T-helper 1 cell treated with Interleukin-12 subunit alpha and Interleukin-12 subunit beta and Interleukin-4 antibody, amounts not matched to agents 30 μg/mL and 1 μg/mL, for 36 hours (primary cell): ENCODE results near the gene SCLY.

Experiments
- H3K27ac Mint-ChIP-seq: one replicate; pipeline ENCODE4 v1.8.0; 2021; ENCODE audit warnings: mild to moderate bottlenecking, mixed read lengths
- H3K27me3 Mint-ChIP-seq: one replicate; pipeline ENCODE4 v1.8.0; 2021; ENCODE audit warnings: low read depth, mixed read lengths
- H3K36me3 Mint-ChIP-seq: one replicate; pipeline ENCODE4 v1.8.0; 2021; ENCODE audit warnings: low read depth, mixed read lengths
- H3K4me1 Mint-ChIP-seq: one replicate; pipeline ENCODE4 v1.8.0; 2021; ENCODE audit warnings: low read depth, mixed read lengths
- H3K4me3 Mint-ChIP-seq: one replicate; pipeline ENCODE4 v1.8.0; 2021; ENCODE audit warnings: mild to moderate bottlenecking, moderate library complexity, mixed read lengths
- H3K9me3 Mint-ChIP-seq: one replicate; pipeline ENCODE4 v1.8.0; 2021; ENCODE audit warnings: mixed read lengths

The SCLY gene

DNA sequence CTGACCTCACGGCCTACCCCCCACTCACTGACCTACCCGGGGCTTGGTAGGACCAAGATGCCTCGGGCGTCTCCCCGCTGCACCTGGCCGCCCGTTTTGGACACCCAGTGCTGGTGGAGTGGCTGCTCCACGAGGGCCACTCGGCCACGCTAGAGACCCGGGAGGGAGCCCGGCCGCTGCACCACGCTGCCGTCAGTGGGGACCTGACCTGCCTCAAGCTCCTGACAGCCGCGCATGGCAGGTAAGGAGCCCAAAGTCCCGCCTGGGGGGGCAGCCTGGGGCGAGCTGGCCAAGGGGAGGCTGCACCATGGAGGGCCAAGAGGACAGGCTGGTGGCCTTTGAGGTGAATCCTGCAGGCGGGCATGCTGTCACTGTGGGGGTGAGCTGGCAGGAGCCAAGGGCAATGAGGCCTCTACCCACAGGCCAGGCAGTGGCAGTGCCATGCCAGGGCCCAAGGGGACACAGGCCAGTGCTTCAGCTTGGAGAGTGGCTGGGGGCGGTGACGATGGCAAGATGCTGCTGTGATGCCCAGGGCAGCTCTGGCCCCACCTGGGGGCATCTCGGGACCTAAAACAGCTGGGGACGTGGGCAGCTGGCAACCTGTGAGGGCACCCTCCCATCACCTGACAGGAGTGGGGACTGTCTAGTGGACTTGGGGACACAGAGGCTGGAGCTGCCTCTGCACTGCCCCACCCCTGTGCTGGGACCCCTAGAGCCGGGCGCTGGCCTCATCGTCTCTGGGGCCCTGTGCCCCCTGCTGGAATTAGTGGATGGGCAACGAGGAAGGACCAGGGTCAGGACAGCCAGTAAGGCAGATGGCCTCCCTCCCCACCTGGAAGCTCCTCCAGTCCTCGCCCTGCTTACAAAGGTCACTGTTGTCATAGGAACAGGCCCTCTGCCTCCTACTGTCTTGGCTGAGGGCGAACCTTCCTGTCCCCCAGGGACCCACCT, 41.4 kb downstream of the SCLY start:
- Mint-ChIP-seq H3K9me3 (no peaks in the 10 kb centered on the region), H3K27ac (no peak overlapping the region), H3K36me3 (no peaks in the 10 kb centered on the region), H3K4me3 (no peak overlapping the region), H3K27me3 (no peaks in the 10 kb centered on the region), H3K4me1 (peaks cover 3% of the 10 kb centered on the region)

- no peak overlapping the region for H3K27ac Mint-ChIP-seq
Observed at GRCh38 chr2:238102865-238103264, 42.1 kb downstream of the SCLY start.

DNA sequence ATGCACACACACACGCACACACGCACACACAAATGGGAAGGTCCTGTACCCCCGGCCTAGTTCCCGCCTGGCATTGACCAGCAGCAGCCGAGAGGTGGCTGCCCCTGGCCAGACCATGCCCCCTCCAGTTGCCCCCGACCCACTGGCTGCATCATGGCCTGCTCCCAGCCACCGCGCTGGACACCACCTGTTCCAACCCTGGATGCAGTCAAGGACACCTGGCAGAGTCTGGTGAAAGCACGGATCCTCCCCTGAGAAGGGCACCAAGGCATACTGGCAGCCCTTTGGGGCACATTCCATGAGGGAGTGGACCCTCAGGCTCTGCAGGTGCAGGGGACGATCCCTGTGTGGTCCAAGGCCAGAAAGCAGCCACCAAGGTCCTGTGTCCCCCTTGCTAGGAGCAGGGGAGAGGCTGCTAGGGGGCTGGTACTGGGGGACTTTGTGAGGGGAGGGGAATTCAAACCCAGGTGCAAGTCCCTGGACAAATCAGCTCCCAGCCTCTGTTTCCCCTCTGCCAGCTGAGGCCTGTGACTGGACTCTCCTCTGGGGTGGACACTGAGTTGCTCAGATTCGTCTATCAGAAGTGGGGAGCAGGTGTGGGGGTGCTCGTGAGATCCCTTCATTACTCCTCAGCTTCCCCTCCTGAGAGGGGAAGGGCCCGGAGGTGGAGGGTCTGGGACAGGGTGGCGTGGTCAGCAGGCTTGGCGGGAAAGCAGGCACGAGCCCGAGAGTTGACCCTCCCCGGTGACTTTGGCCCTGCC, 42.8 kb downstream of the SCLY start:
- H3K36me3 Mint-ChIP-seq, result no peaks in the 10 kb centered on the region
- no peak overlapping the region for H3K4me3 Mint-ChIP-seq
- no peaks in the 10 kb centered on the region for H3K27me3 Mint-ChIP-seq
- H3K9me3 Mint-ChIP-seq, result no peaks in the 10 kb centered on the region
- H3K27ac Mint-ChIP-seq, result no peak overlapping the region
- H3K4me1 Mint-ChIP-seq, result peaks cover 9% of the 10 kb centered on the region

More at GRCh38 chr2:238102865-238103264, 42.1 kb downstream of the SCLY start:
- Mint-ChIP-seq H3K27me3 (no peaks in the 10 kb centered on the region), H3K4me3 (no peak overlapping the region), H3K36me3 (no peaks in the 10 kb centered on the region), H3K9me3 (no peaks in the 10 kb centered on the region), H3K4me1 (peaks cover 3% of the 10 kb centered on the region)

DNA sequence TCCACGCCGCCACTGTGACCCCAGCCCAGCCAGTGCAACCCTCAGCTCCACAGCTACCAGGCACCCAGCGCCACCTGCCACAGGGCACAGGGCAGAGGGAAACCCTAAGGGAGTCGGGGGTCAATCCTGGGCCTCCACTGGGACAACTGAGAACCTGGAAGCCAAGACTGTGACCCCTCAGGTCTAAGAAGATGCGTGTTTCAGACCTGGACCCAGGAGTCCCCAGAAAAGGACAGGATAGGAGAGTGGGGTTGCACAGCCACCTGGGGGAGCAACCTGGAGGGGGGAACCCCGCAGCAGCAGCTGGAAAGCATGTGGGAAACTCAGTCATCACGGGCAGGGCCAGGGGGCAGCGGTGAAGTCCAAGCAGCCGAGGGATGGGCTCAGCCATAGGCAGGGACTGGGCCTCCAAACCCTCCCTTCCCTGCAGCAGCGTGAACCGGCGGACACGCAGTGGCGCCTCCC, 43.5 kb downstream of the SCLY start:
- no peaks in the 10 kb centered on the region for H3K27me3 Mint-ChIP-seq
- H3K27ac Mint-ChIP-seq, result no peak overlapping the region
- no peak overlapping the region for H3K4me3 Mint-ChIP-seq
- no peaks in the 10 kb centered on the region for H3K9me3 Mint-ChIP-seq
- H3K36me3 Mint-ChIP-seq, result no peaks in the 10 kb centered on the region
- peaks cover 12% of the 10 kb centered on the region for H3K4me1 Mint-ChIP-seq

DNA sequence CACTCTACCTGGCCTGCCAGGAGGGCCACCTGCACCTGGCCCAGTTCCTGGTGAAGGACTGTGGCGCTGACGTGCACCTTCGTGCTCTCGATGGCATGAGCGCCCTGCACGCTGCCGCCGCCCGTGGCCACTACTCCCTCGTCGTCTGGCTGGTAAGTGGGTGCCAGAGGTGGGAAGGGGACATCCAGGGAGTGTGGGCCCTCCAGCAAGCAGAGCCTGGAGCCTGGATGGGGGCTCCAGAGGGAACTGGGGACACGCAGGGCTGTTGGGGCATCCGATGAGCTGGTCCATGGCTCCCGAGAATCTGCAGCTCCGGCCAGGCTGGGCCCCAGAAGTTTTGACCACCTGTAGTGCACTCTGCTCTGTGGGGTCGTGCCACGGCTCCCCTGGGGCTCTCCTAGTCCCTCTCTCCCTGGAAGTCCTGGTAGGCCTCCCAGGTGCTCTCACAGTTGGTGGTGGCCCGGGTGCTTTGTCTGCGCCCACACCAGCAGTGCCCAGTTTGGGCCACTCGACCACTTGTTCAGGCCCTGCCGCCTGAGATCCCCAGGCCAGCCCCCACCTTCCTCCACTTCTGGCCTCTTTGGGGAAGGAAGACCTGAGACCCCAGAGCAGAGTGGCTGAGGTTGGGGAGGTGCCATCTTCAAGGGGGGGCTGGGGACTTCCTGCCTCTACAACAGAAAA, 44.0 kb downstream of the SCLY start:
- no peaks in the 10 kb centered on the region for H3K27me3 Mint-ChIP-seq
- peaks cover 15% of the 10 kb centered on the region for H3K4me1 Mint-ChIP-seq
- no peak overlapping the region for H3K4me3 Mint-ChIP-seq
- no peaks in the 10 kb centered on the region for H3K36me3 Mint-ChIP-seq
- H3K27ac Mint-ChIP-seq, result no peak overlapping the region
- no peaks in the 10 kb centered on the region for H3K9me3 Mint-ChIP-seq

DNA sequence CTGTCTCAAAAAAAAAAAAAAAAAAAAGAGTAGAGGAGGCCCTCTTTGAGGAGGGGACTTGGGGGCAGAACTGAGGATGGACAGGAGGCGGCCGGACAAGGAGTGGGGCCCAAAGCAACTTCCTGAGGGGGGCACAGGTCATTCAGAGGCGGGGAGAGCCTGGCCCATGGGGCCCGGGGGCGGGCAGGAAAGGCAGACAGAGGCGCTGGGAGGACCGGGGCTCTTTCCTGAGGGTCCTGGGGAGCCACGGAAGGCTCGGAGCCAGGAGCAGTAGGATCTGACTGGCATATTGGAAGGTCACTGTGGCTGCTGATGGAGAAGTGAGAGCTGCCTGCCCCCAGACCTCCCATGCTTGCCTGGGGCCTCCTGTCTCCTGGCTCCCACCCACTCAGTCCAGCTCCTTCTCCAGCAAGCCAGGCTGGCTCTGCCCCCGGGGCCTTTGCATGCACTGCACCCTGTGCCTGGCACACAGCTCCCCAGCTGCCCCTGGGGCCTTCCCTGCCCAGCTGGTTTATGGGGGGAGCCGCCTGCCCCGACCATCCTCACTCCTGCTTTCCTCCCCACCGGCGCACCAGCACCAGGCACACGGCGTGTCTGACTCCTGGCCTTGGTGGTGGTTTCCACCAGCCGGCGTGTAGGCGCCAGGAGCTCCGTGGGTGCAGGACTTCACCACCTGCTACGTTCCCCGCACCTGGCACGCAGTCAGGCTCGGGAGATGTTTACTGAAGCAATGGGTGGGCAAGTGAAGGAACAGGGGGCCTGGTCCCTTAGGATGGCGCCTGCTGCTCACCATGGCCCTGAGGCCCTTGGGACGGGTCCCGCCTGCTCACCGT, 44.9 kb downstream of the SCLY start:
- Mint-ChIP-seq H3K27ac (no peak overlapping the region), H3K27me3 (no peaks in the 10 kb centered on the region), H3K4me3 (no peak overlapping the region), H3K9me3 (no peaks in the 10 kb centered on the region), H3K36me3 (no peaks in the 10 kb centered on the region), H3K4me1 (peaks cover 15% of the 10 kb centered on the region)

DNA sequence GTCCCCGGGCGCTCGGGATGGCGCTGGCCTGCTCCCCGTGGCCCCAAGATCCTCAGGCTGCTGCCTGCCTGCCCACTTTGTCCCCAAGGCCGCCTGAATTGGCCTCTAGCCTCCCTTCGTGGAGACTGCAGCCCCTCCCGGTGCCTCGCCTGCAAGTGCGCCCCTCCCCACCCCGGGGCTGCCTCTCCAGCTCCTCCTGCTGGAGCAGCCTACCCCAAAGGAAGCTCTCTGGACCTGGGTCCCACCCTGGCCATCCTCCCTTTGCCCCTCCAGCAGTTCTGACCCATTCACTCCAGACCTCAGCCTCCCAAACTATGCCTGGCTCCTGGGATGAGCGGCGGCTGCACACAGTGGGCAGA, 45.5 kb downstream of the SCLY start:
- no peak overlapping the region for H3K4me3 Mint-ChIP-seq
- no peaks in the 10 kb centered on the region for H3K27me3 Mint-ChIP-seq
- H3K4me1 Mint-ChIP-seq, result peaks cover 15% of the 10 kb centered on the region
- H3K36me3 Mint-ChIP-seq, result no peaks in the 10 kb centered on the region
- no peak overlapping the region for H3K27ac Mint-ChIP-seq
- H3K9me3 Mint-ChIP-seq, result peaks cover 2% of the 10 kb centered on the region

GRCh38 chr2:238106698-238107524, 46.1 kb downstream of the SCLY start:
- peaks cover 6% of the 10 kb centered on the region for H3K9me3 Mint-ChIP-seq
- H3K36me3 Mint-ChIP-seq, result no peaks in the 10 kb centered on the region
- H3K4me1 Mint-ChIP-seq, result peaks cover 15% of the 10 kb centered on the region
- no peaks in the 10 kb centered on the region for H3K27me3 Mint-ChIP-seq
- H3K4me3 Mint-ChIP-seq, result no peak overlapping the region
- no peak overlapping the region for H3K27ac Mint-ChIP-seq

- H3K27me3 Mint-ChIP-seq, result no peaks in the 10 kb centered on the region
- peaks cover 12% of the 10 kb centered on the region for H3K9me3 Mint-ChIP-seq
- no peak overlapping the region for H3K27ac Mint-ChIP-seq
- H3K36me3 Mint-ChIP-seq, result no peaks in the 10 kb centered on the region
- peaks cover 15% of the 10 kb centered on the region for H3K4me1 Mint-ChIP-seq
- H3K4me3 Mint-ChIP-seq, result no peak overlapping the region
Observed at GRCh38 chr2:238107525-238108422, 47.0 kb downstream of the SCLY start.

- H3K27me3 Mint-ChIP-seq, result no peaks in the 10 kb centered on the region
- no peaks in the 10 kb centered on the region for H3K36me3 Mint-ChIP-seq
- no peak overlapping the region for H3K27ac Mint-ChIP-seq
- H3K4me3 Mint-ChIP-seq, result no peak overlapping the region
- peaks cover 15% of the 10 kb centered on the region for H3K4me1 Mint-ChIP-seq
- peaks cover 19% of the 10 kb centered on the region for H3K9me3 Mint-ChIP-seq
Observed at GRCh38 chr2:238108423-238109183, 47.8 kb downstream of the SCLY start.

DNA sequence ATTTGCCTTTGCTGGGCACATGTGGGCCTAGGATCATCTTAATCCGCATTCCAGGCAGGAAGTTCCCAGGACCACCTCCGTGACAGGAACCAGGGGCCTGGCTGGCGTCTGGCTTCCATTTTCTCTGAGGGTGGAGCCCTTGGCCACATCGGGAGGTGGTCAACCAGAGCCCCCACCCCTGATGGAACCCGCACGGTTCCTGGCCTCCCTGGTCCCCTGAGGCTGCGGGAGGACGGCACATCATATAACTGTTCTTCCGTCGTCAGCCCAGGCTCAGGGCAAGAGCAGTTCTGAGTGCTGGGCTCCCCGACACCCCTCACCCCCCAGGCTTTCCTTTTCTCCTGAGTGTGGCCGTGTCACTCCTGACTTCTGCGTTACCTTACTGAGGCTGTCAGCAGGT, 52.8 kb downstream of the SCLY start:
- H3K36me3 Mint-ChIP-seq, result no peaks in the 10 kb centered on the region
- H3K27me3 Mint-ChIP-seq, result peaks cover 5% of the 10 kb centered on the region
- no peak overlapping the region for H3K4me3 Mint-ChIP-seq
- H3K9me3 Mint-ChIP-seq, result peaks cover 19% of the 10 kb centered on the region
- no peak overlapping the region for H3K27ac Mint-ChIP-seq
- peaks cover 9% of the 10 kb centered on the region for H3K4me1 Mint-ChIP-seq

DNA sequence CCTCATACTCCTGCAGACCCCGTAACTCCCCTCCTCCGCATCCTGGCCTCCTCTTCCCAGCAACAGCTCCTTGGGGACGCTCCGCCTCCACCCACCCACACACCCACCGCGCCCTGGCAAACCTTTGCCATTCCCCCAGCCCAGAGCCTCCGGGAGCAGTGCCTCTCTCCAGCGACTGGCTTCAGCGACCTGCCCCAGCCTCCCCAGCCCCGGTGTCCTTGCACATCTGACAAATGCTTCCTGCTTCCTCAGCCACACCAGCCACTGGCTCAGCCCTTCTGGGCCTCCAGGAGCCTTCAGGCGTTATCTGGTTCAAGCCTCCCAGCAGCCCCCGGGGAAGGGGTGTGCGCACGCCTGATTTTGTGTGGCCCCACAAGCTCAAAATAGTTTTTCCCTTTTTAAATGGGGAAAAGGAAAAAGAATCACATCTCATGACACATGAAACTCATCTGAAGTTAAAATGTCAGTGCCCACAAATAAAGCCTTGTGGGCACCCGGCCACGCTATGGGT, 53.6 kb downstream of the SCLY start:
- Mint-ChIP-seq H3K27me3 (peaks cover 5% of the 10 kb centered on the region), H3K27ac (no peak overlapping the region), H3K4me3 (no peak overlapping the region), H3K9me3 (peaks cover 19% of the 10 kb centered on the region), H3K36me3 (no peaks in the 10 kb centered on the region), H3K4me1 (peaks cover 2% of the 10 kb centered on the region)
